ENCODE measurements around the gene FXN.

Gene FXN

GRCh38 chr9:69083321-69083720, 47.8 kb downstream of the FXN start:
- no peak overlapping the region for H3K4me3 ChIP-seq (ENCODE audit: low read depth, low read length)
- in situ Hi-C loops (cut with HindIII; ENCODE audit: low sequenced_read_pairs) = no loop called here
- no peak for DNase-seq (ENCODE audit: low read depth, low spot score)
- TF ChIP-seq CTCF (IDR thresholded peaks at IDR 0.05; ENCODE audit: low read depth, low read length) = no peak

GRCh38 chr9:69085569-69086283, 50.2 kb downstream of the FXN start:
- in situ Hi-C loops (cut with HindIII; ENCODE audit: low sequenced_read_pairs) = no loop called here
- no peak for TF ChIP-seq CTCF (IDR thresholded peaks at IDR 0.05; ENCODE audit: low read depth, low read length)
- peak; percentile 29 for DNase-seq (ENCODE audit: low read depth, low spot score)
- no peak overlapping the region for H3K4me3 ChIP-seq (ENCODE audit: low read depth, low read length)

GRCh38 chr9:69086312-69086711, 50.8 kb downstream of the FXN start:
- no peak for TF ChIP-seq CTCF (IDR thresholded peaks at IDR 0.05; ENCODE audit: low read depth, low read length)
- no peak overlapping the region for H3K4me3 ChIP-seq (ENCODE audit: low read depth, low read length)
- in situ Hi-C loops (cut with HindIII; ENCODE audit: low sequenced_read_pairs) = no loop called here
- no peak for DNase-seq (ENCODE audit: low read depth, low spot score)

- TF ChIP-seq CTCF (IDR thresholded peaks at IDR 0.05; ENCODE audit: low read depth, low read length) = no peak
- in situ Hi-C loops (cut with HindIII; ENCODE audit: low sequenced_read_pairs) = no loop called here
- H3K4me3 ChIP-seq (ENCODE audit: low read depth, low read length) = no peak overlapping the region
- DNase-seq (ENCODE audit: low read depth, low spot score) = no peak
Measured at GRCh38 chr9:69086769-69087168, 51.2 kb downstream of the FXN start.

- TF ChIP-seq CTCF (IDR thresholded peaks at IDR 0.05; ENCODE audit: low read depth, low read length) = no peak
- in situ Hi-C loops (cut with HindIII; ENCODE audit: low sequenced_read_pairs) = no loop called here
- no peak for DNase-seq (ENCODE audit: low read depth, low spot score)
- H3K4me3 ChIP-seq (ENCODE audit: low read depth, low read length) = no peak overlapping the region
Measured at GRCh38 chr9:69089082-69089481, 53.5 kb downstream of the FXN start.

- no peak for DNase-seq (ENCODE audit: low read depth, low spot score)
- in situ Hi-C loops (cut with HindIII; ENCODE audit: low sequenced_read_pairs) = no loop called here
- TF ChIP-seq CTCF (IDR thresholded peaks at IDR 0.05; ENCODE audit: low read depth, low read length) = no peak
Measured at GRCh38 chr9:69089491-69089890, 53.9 kb downstream of the FXN start.

More at GRCh38 chr9:69089491-69089890, 53.9 kb downstream of the FXN start:
- H3K4me3 ChIP-seq (ENCODE audit: low read depth, low read length) = no peak overlapping the region
